ENCODE results near the gene RNF225.

DNA sequence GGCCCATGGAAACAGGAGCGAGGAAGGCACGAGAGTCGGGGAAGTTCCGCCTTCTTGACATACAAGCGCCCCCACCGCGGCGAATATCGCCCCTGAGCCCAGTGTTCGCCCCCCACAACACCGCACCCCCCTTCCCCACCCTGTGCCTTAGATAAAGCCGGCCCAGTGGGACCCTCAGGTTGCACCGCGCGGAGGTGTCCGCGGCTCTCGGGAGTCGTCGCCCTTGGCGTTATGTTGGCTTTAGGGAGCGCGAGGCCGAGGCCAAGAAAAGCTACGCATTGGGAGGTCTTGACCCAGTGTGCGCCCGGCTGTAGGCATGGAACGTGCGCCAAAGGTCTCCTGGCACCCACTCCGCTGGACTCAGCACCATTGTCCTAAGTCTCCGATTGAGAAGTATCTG lies 45.1 kb downstream of the RNF225 start:
- TF ChIP-seq CTCF (IDR thresholded peaks at IDR 0.05 in 4 of 5, conservative IDR thresholded peaks at IDR 0.05 in 1 of 5), result no peak
- TF ChIP-seq POLR2A (IDR thresholded peaks at IDR 0.05), result no peak
